GM12873 (cell line): Measurements from ENCODE around the gene RNF112.

Experiments used
- TF ChIP-seq, protein P1 (sequence below): IDR thresholded peaks from 2 replicates; pipeline ENCODE4 v1.5.1; 2012; ENCODE audit warnings: low read depth, mild to moderate bottlenecking, moderate library complexity, low read length, control low read depth; ENCODE audit not compliant: insufficient read depth; ENCODE audit errors: missing control alignments

RNF112 gene

DNA sequence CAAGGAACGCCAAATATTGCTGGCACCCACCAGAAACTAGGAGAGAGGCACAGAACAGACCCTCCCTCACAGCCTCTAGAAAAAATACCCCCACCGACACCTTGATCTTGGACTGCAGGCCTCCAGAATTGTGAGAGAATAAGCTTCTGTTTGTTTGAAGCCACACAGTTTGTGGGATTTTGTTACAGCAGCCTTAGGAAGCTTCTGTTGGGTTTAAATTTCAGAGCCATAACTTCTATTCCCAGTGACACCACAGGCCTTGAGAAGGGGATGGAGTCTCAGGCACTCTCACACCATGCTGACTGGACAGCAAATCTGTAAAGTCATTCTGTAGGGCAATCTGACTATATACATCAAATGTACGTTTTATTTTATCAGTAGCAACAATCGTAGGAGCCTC, 38.6 kb downstream of the RNF112 start:
- TF ChIP-seq, protein P1, sequence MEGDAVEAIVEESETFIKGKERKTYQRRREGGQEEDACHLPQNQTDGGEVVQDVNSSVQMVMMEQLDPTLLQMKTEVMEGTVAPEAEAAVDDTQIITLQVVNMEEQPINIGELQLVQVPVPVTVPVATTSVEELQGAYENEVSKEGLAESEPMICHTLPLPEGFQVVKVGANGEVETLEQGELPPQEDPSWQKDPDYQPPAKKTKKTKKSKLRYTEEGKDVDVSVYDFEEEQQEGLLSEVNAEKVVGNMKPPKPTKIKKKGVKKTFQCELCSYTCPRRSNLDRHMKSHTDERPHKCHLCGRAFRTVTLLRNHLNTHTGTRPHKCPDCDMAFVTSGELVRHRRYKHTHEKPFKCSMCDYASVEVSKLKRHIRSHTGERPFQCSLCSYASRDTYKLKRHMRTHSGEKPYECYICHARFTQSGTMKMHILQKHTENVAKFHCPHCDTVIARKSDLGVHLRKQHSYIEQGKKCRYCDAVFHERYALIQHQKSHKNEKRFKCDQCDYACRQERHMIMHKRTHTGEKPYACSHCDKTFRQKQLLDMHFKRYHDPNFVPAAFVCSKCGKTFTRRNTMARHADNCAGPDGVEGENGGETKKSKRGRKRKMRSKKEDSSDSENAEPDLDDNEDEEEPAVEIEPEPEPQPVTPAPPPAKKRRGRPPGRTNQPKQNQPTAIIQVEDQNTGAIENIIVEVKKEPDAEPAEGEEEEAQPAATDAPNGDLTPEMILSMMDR, result no peak

GRCh38 chr17:19453296-19453695, 42.3 kb downstream of the RNF112 start:
- TF ChIP-seq, protein P1, result no peak

GRCh38 chr17:19454074-19454473, 43.0 kb downstream of the RNF112 start:
- TF ChIP-seq, protein P1, result no peak

- TF ChIP-seq, protein P1, result no peak
Observed at GRCh38 chr17:19456016-19456927, 45.2 kb downstream of the RNF112 start.

DNA sequence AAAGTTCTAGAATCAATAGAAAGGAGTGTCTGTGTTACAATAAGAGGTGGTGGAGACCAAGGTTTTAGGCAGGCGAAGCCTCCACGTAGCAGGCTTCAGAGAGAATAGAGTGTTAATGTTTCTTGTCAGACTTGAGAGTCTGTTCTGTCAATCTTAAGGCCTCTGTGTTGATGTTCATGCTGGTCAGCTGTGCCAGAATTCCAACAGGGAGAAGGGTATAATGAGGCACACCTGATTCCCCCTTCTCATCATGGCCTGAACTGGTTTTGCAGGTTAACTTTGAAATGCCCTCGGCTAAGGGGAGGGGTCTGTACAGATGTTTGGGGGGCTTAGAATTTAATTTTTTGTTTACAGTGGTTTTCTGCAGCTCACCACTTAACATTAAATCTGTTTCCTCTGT, 46.0 kb downstream of the RNF112 start:
- TF ChIP-seq, protein P1, result no peak

DNA sequence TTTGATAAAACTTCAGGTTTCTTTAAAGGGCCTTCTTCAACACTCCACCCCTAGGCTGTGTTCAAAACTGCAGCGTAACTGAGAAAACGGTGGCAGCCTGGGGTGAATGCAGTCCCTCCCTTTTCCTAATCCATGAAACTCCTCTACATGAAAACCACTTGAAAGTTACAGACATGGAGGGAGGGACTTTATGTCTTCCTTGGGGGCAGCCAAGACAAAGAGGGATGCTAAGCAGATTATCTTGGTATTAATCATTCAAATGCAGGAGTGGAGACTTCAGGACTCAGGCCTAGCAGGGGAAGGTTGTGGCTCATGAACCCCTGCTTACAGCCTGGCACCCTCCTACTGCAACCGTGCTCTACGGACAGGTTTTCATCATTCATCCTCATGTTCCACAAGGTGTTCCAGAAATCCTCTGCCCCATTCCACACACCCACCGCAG, 46.8 kb downstream of the RNF112 start:
- TF ChIP-seq, protein P1, result no peak

GRCh38 chr17:19460700-19461099, 49.7 kb downstream of the RNF112 start:
- TF ChIP-seq, protein P1, result no peak
